ENCODE measurements around the gene MTX1.

GRCh38 chr1:155188268-155188667 is 20.2 kb upstream of the MTX1 start:
- TF ChIP-seq CTCF (IDR thresholded peaks at IDR 0.05) = no peak
- TF ChIP-seq CEBPB (IDR thresholded peaks at IDR 0.05) = no peak
- no peak for TF ChIP-seq EP300 (IDR thresholded peaks at IDR 0.05)
- TF ChIP-seq CHD2 (IDR thresholded peaks at IDR 0.05; ENCODE audit: low read length, partially characterized antibody) = no peak
- no peak for TF ChIP-seq TP53 (CRISPR knock-in tag; IDR thresholded peaks at IDR 0.05)
- TF ChIP-seq CBX2 (IDR thresholded peaks at IDR 0.05; ENCODE audit: borderline replicate concordance, low read depth) = no peak
- TF ChIP-seq ZFP36 (IDR thresholded peaks at IDR 0.05; ENCODE audit: borderline replicate concordance, partially characterized antibody) = no peak
- TF ChIP-seq CHD4 (IDR thresholded peaks at IDR 0.05; ENCODE audit: borderline replicate concordance) = no peak
- TF ChIP-seq HEYL (CRISPR knock-in tag; IDR thresholded peaks at IDR 0.05) = no peak
- no peak for TF ChIP-seq EHMT2 (IDR thresholded peaks at IDR 0.05; ENCODE audit: low read depth)
- no peak for TF ChIP-seq MAZ (IDR thresholded peaks at IDR 0.05; ENCODE audit: borderline replicate concordance, low read depth, low read length)
